VCaP (cell line): Measurements from ENCODE around the gene MAD2L1BP.
"Not testable (repeated sequence)": the region's sequence is repeated elsewhere in the genome, so short reads cannot be mapped to it uniquely, and the experiment has no call there.

Experiments
- H3K27ac ChIP-seq: fragments of 450-650 bp; 2 replicates; pipeline ENCODE4 v1.5.1; 2017
- TF ChIP-seq, protein P1 (sequence below): fragments of 450-650 bp; conservative IDR thresholded peaks from 2 replicates; pipeline ENCODE4 v1.5.1; 2017; ENCODE audit warnings: mild to moderate bottlenecking, moderate library complexity

The MAD2L1BP gene, protein sequence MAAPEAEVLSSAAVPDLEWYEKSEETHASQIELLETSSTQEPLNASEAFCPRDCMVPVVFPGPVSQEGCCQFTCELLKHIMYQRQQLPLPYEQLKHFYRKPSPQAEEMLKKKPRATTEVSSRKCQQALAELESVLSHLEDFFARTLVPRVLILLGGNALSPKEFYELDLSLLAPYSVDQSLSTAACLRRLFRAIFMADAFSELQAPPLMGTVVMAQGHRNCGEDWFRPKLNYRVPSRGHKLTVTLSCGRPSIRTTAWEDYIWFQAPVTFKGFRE

DNA sequence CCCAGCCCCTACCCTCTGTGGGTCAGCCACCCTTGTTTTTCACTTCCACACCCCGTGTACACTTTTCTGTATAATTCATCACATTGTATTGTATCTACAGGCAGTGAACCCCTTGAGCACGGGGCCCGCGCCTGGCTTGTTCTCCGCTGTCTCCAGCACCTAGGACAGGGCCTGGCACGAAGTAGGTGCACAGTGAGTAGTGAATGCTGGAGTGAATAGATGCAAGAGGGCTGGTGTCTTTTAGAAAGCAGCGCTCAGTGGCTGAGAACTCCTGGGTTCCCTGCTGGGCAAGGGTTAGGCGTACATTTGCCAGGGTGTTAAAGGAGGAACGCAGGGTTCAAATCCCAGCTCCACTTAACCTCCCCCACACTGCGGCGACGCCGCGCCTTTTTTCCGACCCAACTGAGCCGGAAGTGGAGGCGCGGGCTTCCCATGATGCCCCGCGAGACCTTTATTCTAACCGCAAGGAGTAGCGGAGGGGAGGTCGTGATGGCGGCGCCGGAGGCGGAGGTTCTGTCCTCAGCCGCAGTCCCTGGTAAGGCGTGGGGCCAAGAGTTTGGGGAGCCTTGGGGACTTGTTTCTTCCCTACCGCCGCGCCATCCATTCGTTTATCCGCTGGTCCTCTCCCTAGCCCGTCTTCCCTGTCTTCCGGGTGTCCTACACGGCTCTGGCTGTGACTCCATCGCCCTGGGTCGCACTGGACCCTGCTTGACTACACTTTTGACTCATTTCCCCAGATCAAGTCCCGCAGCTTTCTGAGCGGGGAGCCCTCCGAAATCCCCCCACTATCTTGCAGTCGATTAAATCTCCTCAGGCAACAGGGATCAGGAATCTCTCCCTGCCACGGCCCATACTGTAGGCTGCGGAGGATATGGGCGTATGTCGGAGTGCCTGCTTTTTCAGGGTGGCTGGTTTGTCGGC lies at the start of gene MAD2L1BP:
TSS of gene MAD2L1BP (plus strand) at position 454 of the 921 bp plus-strand sequence. CDS start at position 490, 36 bp downstream.
- TF ChIP-seq, protein P1, sequence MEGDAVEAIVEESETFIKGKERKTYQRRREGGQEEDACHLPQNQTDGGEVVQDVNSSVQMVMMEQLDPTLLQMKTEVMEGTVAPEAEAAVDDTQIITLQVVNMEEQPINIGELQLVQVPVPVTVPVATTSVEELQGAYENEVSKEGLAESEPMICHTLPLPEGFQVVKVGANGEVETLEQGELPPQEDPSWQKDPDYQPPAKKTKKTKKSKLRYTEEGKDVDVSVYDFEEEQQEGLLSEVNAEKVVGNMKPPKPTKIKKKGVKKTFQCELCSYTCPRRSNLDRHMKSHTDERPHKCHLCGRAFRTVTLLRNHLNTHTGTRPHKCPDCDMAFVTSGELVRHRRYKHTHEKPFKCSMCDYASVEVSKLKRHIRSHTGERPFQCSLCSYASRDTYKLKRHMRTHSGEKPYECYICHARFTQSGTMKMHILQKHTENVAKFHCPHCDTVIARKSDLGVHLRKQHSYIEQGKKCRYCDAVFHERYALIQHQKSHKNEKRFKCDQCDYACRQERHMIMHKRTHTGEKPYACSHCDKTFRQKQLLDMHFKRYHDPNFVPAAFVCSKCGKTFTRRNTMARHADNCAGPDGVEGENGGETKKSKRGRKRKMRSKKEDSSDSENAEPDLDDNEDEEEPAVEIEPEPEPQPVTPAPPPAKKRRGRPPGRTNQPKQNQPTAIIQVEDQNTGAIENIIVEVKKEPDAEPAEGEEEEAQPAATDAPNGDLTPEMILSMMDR: no peak
- H3K27ac ChIP-seq: peak within 1 kb of the TSS; percentile 93

DNA sequence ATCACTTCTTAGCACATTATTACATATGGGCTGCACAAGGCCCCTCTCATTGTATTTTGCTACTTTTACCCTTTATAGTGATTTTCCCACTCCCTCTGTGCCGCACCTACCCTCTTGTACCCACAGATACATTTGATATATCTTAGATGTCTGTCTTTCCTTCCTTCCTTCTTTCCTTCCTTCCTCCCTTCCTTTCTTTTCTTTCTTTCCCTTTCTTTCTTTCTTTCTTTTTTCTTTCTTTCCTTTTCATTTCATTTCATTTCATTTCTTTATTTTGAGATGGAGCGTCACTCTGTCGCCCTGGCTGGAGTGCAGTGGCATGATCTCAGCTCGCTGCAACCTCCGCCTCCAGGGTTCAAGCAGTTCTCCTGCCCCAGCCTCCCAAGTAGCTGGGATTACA lies 47.4 kb upstream of the MAD2L1BP start:
- H3K27ac ChIP-seq: no peak overlapping the region
- TF ChIP-seq, protein P1: no peak

DNA sequence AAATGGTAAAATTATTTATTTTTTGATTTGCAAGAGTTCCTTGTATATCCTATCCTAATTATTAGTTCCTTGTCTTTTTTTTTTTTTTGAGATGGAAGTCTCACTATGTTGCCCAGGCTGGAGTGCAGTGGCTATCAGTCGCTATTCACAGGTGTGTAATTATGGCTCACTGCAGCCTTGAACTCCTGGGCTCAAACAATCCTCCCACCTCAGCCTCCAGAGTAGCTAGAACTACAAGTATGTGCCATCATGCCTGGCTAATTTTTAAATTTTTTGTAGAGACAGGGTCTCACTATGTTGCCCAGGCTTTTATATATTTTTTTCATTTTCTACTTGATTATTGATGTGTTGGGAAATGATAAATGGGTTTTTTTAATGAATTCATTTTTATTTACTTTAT lies 46.1 kb upstream of the MAD2L1BP start:
- not testable (repeated sequence) for H3K27ac ChIP-seq

DNA sequence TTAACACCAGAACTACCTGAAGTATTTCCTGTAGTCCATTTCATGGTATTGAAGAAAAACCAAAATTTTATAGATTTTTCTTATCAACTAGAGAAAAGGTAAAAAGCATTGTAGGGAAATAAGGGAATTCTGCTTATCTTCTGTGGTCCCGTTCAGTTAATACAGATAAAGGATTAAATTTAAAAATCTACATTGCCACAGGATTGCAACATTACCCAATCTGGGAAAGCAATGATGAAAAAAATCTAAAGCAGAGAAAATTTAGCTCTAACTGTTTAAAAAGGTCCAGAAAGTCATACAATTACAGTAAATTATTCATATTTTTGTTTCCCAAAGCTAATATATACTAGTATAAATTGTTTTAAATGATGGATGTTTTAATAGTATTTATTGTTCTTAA lies 41.7 kb upstream of the MAD2L1BP start:
- no peak overlapping the region for H3K27ac ChIP-seq
- TF ChIP-seq, protein P1: no peak

DNA sequence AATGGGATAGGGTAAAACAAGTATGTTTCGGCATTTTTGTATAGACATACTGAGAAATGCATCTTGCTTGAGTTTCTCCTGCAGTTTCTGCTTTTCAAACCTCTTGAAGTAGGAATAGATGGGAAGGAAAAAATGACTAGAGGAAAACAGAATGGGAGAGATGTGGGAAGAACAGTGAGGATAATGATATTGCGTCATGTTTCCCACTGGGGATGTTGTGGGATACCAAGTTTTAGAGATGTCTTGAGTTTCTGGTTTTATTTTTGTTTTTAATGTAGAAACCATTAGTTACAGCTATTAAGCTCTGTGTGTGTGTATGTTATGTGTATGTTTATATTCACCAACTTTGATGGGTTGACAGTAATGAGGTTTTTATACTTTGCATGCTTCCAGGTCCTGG lies 35.0 kb upstream of the MAD2L1BP start:
- H3K27ac ChIP-seq: no peak overlapping the region
- TF ChIP-seq, protein P1: no peak

DNA sequence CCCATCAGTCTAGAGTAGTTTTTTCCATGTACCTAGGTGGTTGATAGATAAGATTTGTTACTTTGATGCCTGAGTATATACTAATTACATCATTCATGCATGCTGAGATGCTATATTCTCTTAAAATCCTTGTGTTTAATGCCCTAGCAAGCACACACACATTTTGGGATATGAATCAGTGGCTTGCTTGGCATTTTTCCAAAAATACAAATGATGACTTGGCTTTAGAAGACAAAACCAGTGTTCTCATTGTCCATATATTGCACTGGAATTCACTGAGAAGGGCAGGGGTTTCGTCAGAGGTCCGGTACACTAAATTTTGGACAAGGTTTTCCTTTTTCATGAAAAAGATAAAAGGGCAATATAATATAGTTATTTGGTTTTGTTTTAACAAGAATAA lies 31.5 kb upstream of the MAD2L1BP start:
- no peak overlapping the region for H3K27ac ChIP-seq
- TF ChIP-seq, protein P1: no peak

DNA sequence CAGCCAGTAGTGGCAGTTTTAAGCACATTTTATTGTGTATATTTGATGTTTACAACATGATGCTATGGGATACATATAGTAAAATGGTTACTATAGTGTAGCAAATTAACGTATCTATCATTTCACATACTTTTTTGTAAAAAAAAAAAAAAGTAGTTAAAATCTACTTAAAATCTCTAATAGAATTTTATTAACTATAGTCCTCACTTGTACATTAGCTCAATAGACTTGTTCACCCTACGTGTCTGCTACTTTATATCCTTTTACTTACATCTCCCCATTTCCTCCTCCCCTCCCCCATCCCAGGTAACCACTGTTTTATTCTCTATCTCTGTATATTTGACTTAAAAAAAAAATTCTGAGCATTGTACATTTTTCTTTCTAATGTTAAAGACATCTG lies 29.6 kb upstream of the MAD2L1BP start:
- TF ChIP-seq, protein P1: no peak
- H3K27ac ChIP-seq: no peak overlapping the region
